H1 (cell line): ENCODE results near the gene VPS52. TPM values are rescaled to one million over a fixed set of nuclear protein-coding genes. Genes with fewer than 3 reads are reported as not detected.

Experiments used
- CHD1 ChIP-seq: IDR thresholded peaks from 2 replicates; pipeline ENCODE4 v1.6.1; 2012; ENCODE audit warnings: low read depth, low read length, improper control_type of control experiment
- CHD7 ChIP-seq: fragments of 300-600 bp; sonication (generic); IDR thresholded peaks from 2 replicates; pipeline ENCODE4 v1.7.1; 2012; ENCODE audit warnings: low read length, moderate library complexity, mild to moderate bottlenecking, inconsistent platforms; ENCODE audit not compliant: insufficient replicate concordance
- PHF8 ChIP-seq: fragments of 200-600 bp; sonication (generic); conservative IDR thresholded peaks from 2 replicates; pipeline ENCODE4 v1.7.1; 2012; ENCODE audit warnings: low read depth, mild to moderate bottlenecking, inconsistent platforms, low read length, moderate library complexity
- TAF1 ChIP-seq: IDR thresholded peaks from 2 replicates; pipeline ENCODE4 v1.6.1; 2011; ENCODE audit warnings: mild to moderate bottlenecking, low read depth, low read length
- TAF7 ChIP-seq: optimal IDR thresholded peaks from 2 replicates; pipeline ENCODE3; 2011; ENCODE audit warnings: low read depth, mild to moderate bottlenecking, inconsistent platforms, low read length, moderate library complexity, borderline replicate concordance
- TEAD4 ChIP-seq: IDR thresholded peaks from 2 replicates; pipeline ENCODE4 v1.6.1; 2012; ENCODE audit warnings: low read depth, low read length, inconsistent platforms, mixed read lengths
- polyA plus RNA-seq, 7 experiments: library from polyadenylated mRNA; depleted of rRNA in 3 of 7; stranded (reverse) in 5 of 7; unstranded in 2 of 7; fragments of >200 nt in 5 of 7; fragments of 200-250 nt in 2 of 7; gene quantifications; 1 replicate in 5 of 7; 2 replicates in 1 of 7; 4 replicates in 1 of 7; pipeline versions ENCODE4 v1.2.1 to v1.2.3, GENCODE V29; 2011 to 2013; ENCODE audit warnings: missing spikeins in 2 of 7, mixed read lengths in 2 of 7
- total RNA-seq: library from RNA; stranded (reverse); fragmentation: NEBNext Ultra II Directional; extraction: Animal tissue kit (Norgen Biotek cat#: 25700); gene quantifications from 2 replicates; pipeline ENCODE4 v1.2.1, GENCODE V29; 2021

Gene VPS52
- total and polyA plus RNA-seq, 2 of the 8 experiments (the other 6 are each of a cell fraction or from before 2014, with no cell fraction given) = 36.5 to 86.3 TPM

GRCh38 chr6:33279971-33280511 lies 8.4 kb upstream of the VPS52 start (continued):
- TF ChIP-seq PHF8 (no peak), TEAD4 (peak; percentile 28; the same call in 1 of the 2 replicates), CHD1 (no peak), TAF7 (no peak), CHD7 (no peak), TAF1 (no peak)
